Hematopoietic multipotent progenitor cell treated with erythropoietin and hydrocortisone succinate and interleukin-3 and kit ligand, for 6 days (in vitro differentiated cells): ENCODE data around the gene TEK.
"Not testable (repeated sequence)": the region's sequence is repeated elsewhere in the genome, so short reads cannot be mapped to it uniquely, and the experiment has no call there.

Experiments
- DNase-seq: peaks from one replicate; pipeline ENCODE4 v3.0.0-alpha.2; 2015

The TEK gene

GRCh38 chr9:27108981-27109541 is at the start of gene TEK:
TSS of gene TEK (plus strand) at chr9:27109225. CDS start at chr9:27109591, 366 bp downstream.
- no peak for DNase-seq

GRCh38 chr9:27059412-27059811 is 49.6 kb upstream of the TEK start:
- DNase-seq = no peak

GRCh38 chr9:27059907-27060306 is 49.1 kb upstream of the TEK start:
- DNase-seq = peak; percentile 74

GRCh38 chr9:27065288-27065687 is 43.7 kb upstream of the TEK start:
- no peak for DNase-seq

GRCh38 chr9:27073841-27074728 is 34.9 kb upstream of the TEK start:
- no peak for DNase-seq

GRCh38 chr9:27078685-27079084 is 30.3 kb upstream of the TEK start:
- no peak for DNase-seq

GRCh38 chr9:27085456-27085855 is 23.6 kb upstream of the TEK start:
- DNase-seq = peak; percentile 27

- DNase-seq = no peak
Observed at GRCh38 chr9:27086818-27087680, 22.0 kb upstream of the TEK start.

GRCh38 chr9:27088981-27089380 is 20.0 kb upstream of the TEK start:
- no peak for DNase-seq

GRCh38 chr9:27089706-27090105 is 19.3 kb upstream of the TEK start:
- DNase-seq = no peak

- DNase-seq = no peak
Observed at GRCh38 chr9:27090231-27090630, 18.8 kb upstream of the TEK start.

GRCh38 chr9:27090711-27091110 is 18.3 kb upstream of the TEK start:
- no peak for DNase-seq

- DNase-seq = not testable (repeated sequence)
Observed at GRCh38 chr9:27092496-27092895, 16.5 kb upstream of the TEK start.

- peak; percentile 26 for DNase-seq
Observed at GRCh38 chr9:27093384-27094067, 15.5 kb upstream of the TEK start.

- DNase-seq = no peak
Observed at GRCh38 chr9:27094640-27095298, 14.3 kb upstream of the TEK start.

GRCh38 chr9:27107241-27107640 is 1.8 kb upstream of the TEK start:
- no peak for DNase-seq

- DNase-seq = no peak
Observed at GRCh38 chr9:27109621-27110020, 596 bp downstream of the TEK start.

GRCh38 chr9:27110181-27110580 is 1.2 kb downstream of the TEK start:
- DNase-seq = no peak

GRCh38 chr9:27112235-27112634 is 3.2 kb downstream of the TEK start:
- no peak for DNase-seq

- DNase-seq = no peak
Observed at GRCh38 chr9:27117489-27118135, 8.6 kb downstream of the TEK start.

GRCh38 chr9:27118916-27119315 is 9.9 kb downstream of the TEK start:
- DNase-seq = no peak

- no peak for DNase-seq
Observed at GRCh38 chr9:27124151-27124550, 15.1 kb downstream of the TEK start.
